C4-2B (cell line): ENCODE results near the gene SIPA1L2.

Experiments used
- H3K27ac ChIP-seq: fragments of 450-650 bp; 2 replicates; pipeline ENCODE4 v1.5.1; 2017
- ZFX ChIP-seq: fragments of 450-650 bp; IDR thresholded peaks from 2 replicates; pipeline ENCODE4 v1.6.1; 2017
- TF ChIP-seq, protein P1 (sequence below): fragments of 450-650 bp; conservative IDR thresholded peaks from 2 replicates; pipeline ENCODE4 v1.5.1; 2017; ENCODE audit warnings: mild to moderate bottlenecking

SIPA1L2 gene

DNA sequence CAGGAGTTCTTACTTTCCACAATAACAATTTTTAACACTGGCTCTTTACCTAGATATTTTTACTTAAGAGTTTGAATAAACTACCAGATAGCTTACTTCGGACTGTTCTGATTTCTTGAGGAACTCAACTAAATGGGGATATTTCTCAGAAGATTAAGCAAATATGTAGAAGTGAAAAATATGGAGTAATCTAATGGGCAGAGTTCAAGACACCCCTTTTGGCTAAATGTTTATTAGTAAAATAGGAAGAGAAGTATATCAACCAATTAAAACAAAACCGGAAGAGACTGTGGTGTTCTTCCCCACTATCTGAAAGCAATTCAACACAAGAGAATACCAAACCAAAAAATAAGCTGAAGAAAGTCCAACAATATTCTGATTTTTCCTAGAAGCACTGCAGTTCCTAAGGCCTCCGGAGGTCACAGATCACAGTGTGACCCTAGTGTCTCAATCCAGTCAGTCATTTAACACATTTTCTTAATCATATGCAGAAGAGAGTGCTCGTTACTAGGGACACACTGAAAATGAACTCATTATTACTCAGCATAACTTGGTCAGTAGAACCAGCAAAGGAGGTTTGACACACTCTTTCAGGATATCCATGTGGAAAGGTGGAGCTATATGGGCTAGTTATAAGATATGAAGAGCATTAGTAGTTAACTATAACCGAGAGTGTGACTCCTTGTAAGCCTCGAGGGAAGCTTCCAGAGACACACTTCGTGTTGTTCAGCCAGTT is 5.2 kb downstream of the SIPA1L2 start:
- H3K27ac ChIP-seq = no peak overlapping the region
- TF ChIP-seq, protein P1, sequence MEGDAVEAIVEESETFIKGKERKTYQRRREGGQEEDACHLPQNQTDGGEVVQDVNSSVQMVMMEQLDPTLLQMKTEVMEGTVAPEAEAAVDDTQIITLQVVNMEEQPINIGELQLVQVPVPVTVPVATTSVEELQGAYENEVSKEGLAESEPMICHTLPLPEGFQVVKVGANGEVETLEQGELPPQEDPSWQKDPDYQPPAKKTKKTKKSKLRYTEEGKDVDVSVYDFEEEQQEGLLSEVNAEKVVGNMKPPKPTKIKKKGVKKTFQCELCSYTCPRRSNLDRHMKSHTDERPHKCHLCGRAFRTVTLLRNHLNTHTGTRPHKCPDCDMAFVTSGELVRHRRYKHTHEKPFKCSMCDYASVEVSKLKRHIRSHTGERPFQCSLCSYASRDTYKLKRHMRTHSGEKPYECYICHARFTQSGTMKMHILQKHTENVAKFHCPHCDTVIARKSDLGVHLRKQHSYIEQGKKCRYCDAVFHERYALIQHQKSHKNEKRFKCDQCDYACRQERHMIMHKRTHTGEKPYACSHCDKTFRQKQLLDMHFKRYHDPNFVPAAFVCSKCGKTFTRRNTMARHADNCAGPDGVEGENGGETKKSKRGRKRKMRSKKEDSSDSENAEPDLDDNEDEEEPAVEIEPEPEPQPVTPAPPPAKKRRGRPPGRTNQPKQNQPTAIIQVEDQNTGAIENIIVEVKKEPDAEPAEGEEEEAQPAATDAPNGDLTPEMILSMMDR = no peak
- TF ChIP-seq ZFX = no peak

DNA sequence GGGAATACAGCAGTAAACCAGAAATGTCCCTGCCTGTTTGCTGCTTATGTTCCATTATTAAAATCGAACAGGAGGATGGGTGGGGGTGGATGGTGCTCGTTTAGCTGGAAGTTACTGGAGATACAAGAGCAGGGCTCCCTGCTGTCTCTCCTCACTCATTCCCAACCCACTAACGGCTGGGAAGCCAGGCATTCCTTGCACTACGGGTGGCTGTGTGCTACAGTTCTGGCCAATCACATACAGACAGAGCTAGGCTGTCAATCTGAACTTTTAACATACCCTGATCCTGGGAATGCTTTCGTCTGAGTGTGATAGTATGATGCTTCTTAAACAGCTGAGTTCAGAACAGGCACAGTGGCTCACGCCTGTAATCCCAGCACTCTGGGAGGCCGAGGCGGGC is 7.0 kb downstream of the SIPA1L2 start:
- TF ChIP-seq, protein P1 = no peak
- TF ChIP-seq ZFX = no peak
- no peak overlapping the region; the same call in 1 of the 2 replicates for H3K27ac ChIP-seq

DNA sequence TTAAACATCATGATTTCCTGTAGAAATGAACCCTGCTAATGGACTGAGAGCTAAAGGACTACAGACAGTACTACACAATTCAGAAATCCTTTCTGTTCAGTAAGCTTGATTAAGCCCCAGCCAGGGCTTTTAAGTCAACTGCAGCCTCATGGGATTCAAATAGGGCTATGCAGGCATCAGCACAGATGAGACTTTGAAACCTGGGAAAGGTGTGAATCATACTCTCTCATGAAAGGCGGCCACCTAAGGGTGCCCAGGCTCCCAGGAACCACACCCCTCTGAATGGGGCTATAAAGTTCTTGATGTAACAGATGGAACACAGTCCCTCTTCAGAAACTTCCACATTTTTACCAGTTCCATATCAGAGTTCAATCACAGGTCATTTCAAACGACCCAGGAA is 7.6 kb downstream of the SIPA1L2 start:
- TF ChIP-seq, protein P1 = no peak
- TF ChIP-seq ZFX = no peak
- no peak overlapping the region for H3K27ac ChIP-seq

DNA sequence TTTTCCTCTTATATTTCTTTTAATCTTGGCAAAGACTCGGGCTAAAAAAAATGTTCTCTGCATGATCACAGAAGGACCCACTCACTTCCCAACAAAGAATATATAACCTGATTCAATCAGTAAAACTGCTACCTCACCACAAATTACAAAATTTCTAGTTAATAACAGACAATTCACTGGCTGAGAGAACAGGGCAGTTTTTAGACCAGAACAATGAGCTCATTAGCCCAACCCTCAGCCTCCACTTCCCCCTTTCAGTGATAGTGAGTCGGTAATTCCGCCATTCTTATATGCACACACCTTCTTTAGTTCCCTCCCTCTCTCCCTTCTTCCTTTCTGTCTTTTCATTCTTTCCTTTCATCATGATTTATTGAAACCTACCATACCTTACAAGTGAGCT is 8.9 kb downstream of the SIPA1L2 start:
- H3K27ac ChIP-seq = no peak overlapping the region
- TF ChIP-seq, protein P1 = no peak
- TF ChIP-seq ZFX = no peak

DNA sequence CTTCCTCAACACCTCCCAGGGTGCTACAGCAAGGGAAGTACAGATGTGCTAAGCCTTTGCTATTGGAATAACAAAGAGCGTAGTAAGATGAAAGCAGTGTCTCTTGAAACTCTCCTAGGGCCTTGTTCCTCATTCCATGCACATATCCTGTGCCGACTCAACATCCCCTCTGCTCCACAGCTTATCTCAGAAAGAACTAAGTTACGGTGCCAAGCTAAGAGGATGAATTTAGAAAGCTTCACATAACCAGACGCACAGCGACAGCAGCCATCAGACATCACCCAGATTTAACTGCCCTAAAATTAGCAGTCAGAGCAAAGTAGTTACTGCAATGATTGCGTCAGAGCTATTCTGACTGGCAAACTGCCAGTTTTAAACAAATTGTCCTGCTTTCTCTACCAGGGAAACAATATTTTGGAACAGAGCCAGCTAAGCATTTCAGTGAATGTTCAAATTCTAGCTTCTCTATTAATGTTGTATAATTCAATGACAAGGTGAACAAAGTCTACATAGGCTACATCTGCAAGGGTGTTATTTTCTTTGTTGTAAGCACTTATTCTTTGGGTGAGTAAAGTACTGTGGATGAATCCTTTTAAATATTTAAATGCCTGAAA is 9.5 kb downstream of the SIPA1L2 start:
- no peak overlapping the region for H3K27ac ChIP-seq
- TF ChIP-seq, protein P1 = no peak
- no peak for TF ChIP-seq ZFX

DNA sequence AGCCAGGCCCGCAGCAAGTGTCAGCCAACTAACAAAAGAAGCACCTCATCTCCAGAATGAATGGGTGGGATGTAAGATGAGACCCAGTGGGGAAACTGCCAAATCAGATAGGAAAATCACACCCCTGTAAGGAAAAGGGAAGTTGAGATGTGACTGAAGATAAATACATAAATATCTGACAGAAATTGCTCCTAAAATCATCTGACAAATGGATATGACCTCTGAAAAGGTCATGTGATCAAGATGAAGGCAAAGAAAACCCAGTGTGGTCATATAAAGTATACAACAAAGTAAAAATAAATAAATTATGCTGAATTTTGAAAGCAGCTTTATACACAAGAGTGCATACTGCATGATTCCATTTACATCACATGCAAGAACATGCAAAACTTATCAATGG is 12.7 kb downstream of the SIPA1L2 start:
- TF ChIP-seq ZFX = no peak
- TF ChIP-seq, protein P1 = no peak
- H3K27ac ChIP-seq = no peak overlapping the region

DNA sequence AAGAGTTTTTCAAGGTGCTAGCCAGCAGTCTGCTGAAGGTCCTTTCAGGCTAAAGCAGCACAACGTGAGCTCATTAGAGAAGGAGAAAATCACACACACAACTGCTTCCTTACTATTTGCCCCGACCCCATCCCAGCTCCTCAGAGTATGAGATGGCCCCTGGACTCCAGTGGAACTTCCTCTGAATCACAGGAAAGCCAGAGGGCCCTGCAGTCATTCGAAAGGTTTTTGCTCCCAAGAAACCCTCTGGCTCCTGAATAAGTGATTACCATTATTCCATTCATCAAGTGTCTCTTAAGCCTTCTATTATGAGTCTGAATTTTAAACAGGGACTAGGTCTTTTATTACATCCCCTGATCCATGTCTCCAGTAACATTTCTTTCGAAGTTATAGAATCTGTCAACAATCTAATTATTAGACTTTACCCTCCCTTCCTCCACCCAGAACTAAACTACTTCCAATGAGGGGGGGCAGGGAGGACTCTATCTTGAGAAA is 14.6 kb downstream of the SIPA1L2 start:
- TF ChIP-seq, protein P1 = no peak
- no peak for TF ChIP-seq ZFX
- H3K27ac ChIP-seq = no peak overlapping the region
